HepG2 (cell line): ENCODE measurements around the gene MSTO1. TPM values are rescaled to one million over a fixed set of nuclear protein-coding genes. Genes with fewer than 3 reads are reported as not detected.

ENCODE experiments used
- DR1 ChIP-seq: sonication (generic); formaldehyde crosslinking; IDR thresholded peaks from 2 replicates; pipeline ENCODE4 v1.8.0; 2021; ENCODE audit warnings: mild to moderate bottlenecking, missing genetic modification reagents, inconsistent platforms
- ELF3 ChIP-seq: IDR thresholded peaks from 2 replicates; pipeline ENCODE4 v1.6.1; 2016; ENCODE audit warnings: missing genetic modification reagents, missing compliant biosample characterization
- GATAD2A ChIP-seq: IDR thresholded peaks from 2 replicates; pipeline ENCODE4 v1.6.1; 2016
- HNRNPLL ChIP-seq: fragments of 200-400 bp; formaldehyde crosslinking; IDR thresholded peaks from 2 replicates; pipeline ENCODE4 v1.6.1; 2017; ENCODE audit warnings: mild to moderate bottlenecking, low read depth, low read length; ENCODE audit not compliant: poor library complexity, severe bottlenecking
- PHF21A ChIP-seq: sonication (generic); formaldehyde crosslinking; IDR thresholded peaks from 2 replicates; pipeline ENCODE4 v1.5.0; 2020; ENCODE audit warnings: mild to moderate bottlenecking, missing genetic modification reagents
- SATB2 ChIP-seq: sonication (generic); formaldehyde crosslinking; IDR thresholded peaks from 2 replicates; pipeline ENCODE4 v1.5.0; 2020; ENCODE audit warnings: missing genetic modification reagents
- SIN3A ChIP-seq: IDR thresholded peaks from 2 replicates; pipeline ENCODE4 v1.6.1; 2011; ENCODE audit warnings: low read depth, mild to moderate bottlenecking, control low read depth, low read length, borderline replicate concordance
- TARDBP ChIP-seq: sonication (generic); formaldehyde crosslinking; IDR thresholded peaks from 2 replicates; pipeline ENCODE4 v1.8.0; 2022; ENCODE audit warnings: mild to moderate bottlenecking, missing genetic modification reagents
- ZFP36 ChIP-seq: fragments of 150-350 bp; IDR thresholded peaks from 2 replicates; pipeline ENCODE4 v1.6.1; 2018; ENCODE audit warnings: borderline replicate concordance, low read length, low read depth; ENCODE audit not compliant: partially characterized antibody
- ZFYVE20 ChIP-seq: sonication (generic); formaldehyde crosslinking; IDR thresholded peaks from 2 replicates; pipeline ENCODE4 v1.8.0; 2023; ENCODE audit warnings: low read depth, mild to moderate bottlenecking, moderate library complexity, missing genetic modification reagents, borderline replicate concordance
- ZNF335 ChIP-seq: sonication (generic); formaldehyde crosslinking; IDR thresholded peaks from 2 replicates; pipeline ENCODE4 v1.4.0; 2020; ENCODE audit warnings: missing genetic modification reagents
- ZNF33B ChIP-seq: sonication (generic); formaldehyde crosslinking; IDR thresholded peaks from 2 replicates; pipeline ENCODE4 v1.5.1; 2020; ENCODE audit warnings: mild to moderate bottlenecking, missing genetic modification reagents
- polyA plus RNA-seq, 8 experiments: library from polyadenylated mRNA; depleted of rRNA in 3 of 8; stranded (reverse) in 7 of 8; unstranded in 1 of 8; fragments of >200 nt; fragmentation: Illumina TruSeq in 4 of 8; extraction: Trizol in 4 of 8; gene quantifications; 2 replicates each; pipeline versions ENCODE4 v1.2.1 to v1.2.3, GENCODE V29; 2011 to 2016; ENCODE audit warnings: low read depth in 4 of 8, missing spikeins in 1 of 8, mixed read lengths in 1 of 8; ENCODE audit not compliant: insufficient read depth in 1 of 8
- total RNA-seq, 5 experiments: library from RNA; depleted of rRNA; stranded (reverse); fragments of >200 nt; fragmentation: Illumina TruSeq; extraction: Trizol; gene quantifications; 2 replicates each; pipeline ENCODE4 v1.2.3, GENCODE V29; 2016; ENCODE audit warnings: low read depth in 1 of 5
- TF ChIP-seq, protein P1 (sequence below): sonication (generic); formaldehyde crosslinking; conservative IDR thresholded peaks from 2 replicates; pipeline ENCODE4 v1.4.0; 2020; ENCODE audit warnings: missing genetic modification reagents
- TF ChIP-seq, protein P2 (sequence below): sonication (generic); formaldehyde crosslinking; IDR thresholded peaks from 2 replicates; pipeline ENCODE4 v1.4.0; 2020; ENCODE audit warnings: mild to moderate bottlenecking, missing genetic modification reagents
- TF ChIP-seq, protein P3 (sequence below): sonication (generic); formaldehyde crosslinking; IDR thresholded peaks from 2 replicates; pipeline ENCODE4 v1.5.0; 2020; ENCODE audit warnings: mild to moderate bottlenecking, missing genetic modification reagents
- TF ChIP-seq, protein P4 (sequence below): IDR thresholded peaks from 2 replicates; pipeline ENCODE4 v1.6.1; 2016; ENCODE audit warnings: missing biosample characterization, missing genetic modification reagents, low read depth
- TF ChIP-seq, protein P5 (sequence below): sonication (generic); formaldehyde crosslinking; IDR thresholded peaks from 2 replicates; pipeline ENCODE4 v1.4.0; 2020; ENCODE audit warnings: missing genetic modification reagents

The MSTO1 gene
- total and polyA plus RNA-seq, 2 of the 13 experiments (the other 11 are each of a cell fraction or from before 2014, with no cell fraction given) = 19.1 to 25.3 TPM

DNA sequence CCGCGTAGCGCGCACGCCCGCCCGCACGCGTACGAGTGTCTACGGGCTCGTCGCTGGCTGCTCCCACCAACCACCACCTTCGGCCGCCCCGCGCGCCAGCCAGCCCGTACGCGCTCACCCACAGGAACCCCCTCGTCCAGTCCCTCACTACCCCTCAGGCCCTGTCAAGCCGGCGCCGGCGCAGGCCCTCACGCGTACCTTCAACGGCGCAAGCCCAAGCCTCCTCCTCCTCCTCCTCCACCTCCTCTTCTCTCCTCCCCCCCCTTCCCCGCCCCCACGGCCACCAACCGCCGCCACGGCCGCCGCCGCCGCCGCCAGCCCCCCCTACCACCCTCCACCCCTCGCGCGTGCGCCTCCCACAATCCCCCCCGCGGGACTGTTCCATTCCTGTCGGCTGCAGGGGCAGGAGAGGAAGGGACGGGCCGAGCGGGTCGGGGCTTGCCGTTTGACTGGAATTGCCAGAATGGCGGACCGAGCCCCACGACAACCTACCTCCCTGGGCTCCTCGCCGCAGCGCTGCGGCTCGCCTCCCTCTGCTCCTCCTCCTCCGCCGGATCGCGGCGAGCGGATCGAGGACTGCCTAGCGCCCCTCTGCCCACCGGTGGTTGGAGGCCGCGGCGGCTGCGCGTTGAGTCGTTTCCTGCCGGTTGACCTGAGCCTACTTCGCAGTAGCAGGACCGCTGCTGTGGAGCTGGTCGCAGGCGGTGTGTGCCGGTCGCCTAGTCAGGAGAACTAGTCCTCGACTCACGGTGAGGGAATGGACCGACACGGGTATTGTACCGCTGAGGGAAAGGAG, 47.2 kb upstream of the MSTO1 start, which contains the start of gene ASH1L (continued):
- peak; percentile 72; the same call in 1 of the 2 replicates for TF ChIP-seq SIN3A
- TF ChIP-seq, protein P1, sequence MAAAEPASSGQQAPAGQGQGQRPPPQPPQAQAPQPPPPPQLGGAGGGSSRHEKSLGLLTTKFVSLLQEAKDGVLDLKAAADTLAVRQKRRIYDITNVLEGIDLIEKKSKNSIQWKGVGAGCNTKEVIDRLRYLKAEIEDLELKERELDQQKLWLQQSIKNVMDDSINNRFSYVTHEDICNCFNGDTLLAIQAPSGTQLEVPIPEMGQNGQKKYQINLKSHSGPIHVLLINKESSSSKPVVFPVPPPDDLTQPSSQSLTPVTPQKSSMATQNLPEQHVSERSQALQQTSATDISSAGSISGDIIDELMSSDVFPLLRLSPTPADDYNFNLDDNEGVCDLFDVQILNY (CRISPR knock-in tag) = peak; percentile 40; the same call in 1 of the 2 replicates
- TF ChIP-seq ZNF335 = no peak
- TF ChIP-seq, protein P2, sequence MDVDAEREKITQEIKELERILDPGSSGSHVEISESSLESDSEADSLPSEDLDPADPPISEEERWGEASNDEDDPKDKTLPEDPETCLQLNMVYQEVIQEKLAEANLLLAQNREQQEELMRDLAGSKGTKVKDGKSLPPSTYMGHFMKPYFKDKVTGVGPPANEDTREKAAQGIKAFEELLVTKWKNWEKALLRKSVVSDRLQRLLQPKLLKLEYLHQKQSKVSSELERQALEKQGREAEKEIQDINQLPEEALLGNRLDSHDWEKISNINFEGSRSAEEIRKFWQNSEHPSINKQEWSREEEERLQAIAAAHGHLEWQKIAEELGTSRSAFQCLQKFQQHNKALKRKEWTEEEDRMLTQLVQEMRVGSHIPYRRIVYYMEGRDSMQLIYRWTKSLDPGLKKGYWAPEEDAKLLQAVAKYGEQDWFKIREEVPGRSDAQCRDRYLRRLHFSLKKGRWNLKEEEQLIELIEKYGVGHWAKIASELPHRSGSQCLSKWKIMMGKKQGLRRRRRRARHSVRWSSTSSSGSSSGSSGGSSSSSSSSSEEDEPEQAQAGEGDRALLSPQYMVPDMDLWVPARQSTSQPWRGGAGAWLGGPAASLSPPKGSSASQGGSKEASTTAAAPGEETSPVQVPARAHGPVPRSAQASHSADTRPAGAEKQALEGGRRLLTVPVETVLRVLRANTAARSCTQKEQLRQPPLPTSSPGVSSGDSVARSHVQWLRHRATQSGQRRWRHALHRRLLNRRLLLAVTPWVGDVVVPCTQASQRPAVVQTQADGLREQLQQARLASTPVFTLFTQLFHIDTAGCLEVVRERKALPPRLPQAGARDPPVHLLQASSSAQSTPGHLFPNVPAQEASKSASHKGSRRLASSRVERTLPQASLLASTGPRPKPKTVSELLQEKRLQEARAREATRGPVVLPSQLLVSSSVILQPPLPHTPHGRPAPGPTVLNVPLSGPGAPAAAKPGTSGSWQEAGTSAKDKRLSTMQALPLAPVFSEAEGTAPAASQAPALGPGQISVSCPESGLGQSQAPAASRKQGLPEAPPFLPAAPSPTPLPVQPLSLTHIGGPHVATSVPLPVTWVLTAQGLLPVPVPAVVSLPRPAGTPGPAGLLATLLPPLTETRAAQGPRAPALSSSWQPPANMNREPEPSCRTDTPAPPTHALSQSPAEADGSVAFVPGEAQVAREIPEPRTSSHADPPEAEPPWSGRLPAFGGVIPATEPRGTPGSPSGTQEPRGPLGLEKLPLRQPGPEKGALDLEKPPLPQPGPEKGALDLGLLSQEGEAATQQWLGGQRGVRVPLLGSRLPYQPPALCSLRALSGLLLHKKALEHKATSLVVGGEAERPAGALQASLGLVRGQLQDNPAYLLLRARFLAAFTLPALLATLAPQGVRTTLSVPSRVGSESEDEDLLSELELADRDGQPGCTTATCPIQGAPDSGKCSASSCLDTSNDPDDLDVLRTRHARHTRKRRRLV (CRISPR knock-in tag) = no peak
- peak; percentile 76; the same call in 1 of the 2 replicates for TF ChIP-seq TARDBP (CRISPR knock-in tag)
- TF ChIP-seq GATAD2A (CRISPR knock-in tag) = 0 out of 2 replicates have a peak, but pooled peaks have one; percentile 8
- TF ChIP-seq HNRNPLL = peak; percentile 84
- TF ChIP-seq ZFP36 = no peak
- TF ChIP-seq ZNF33B (CRISPR knock-in tag) = peak; percentile 59; the same call in 1 of the 2 replicates
- peak; percentile 67; the same call in 1 of the 2 replicates for TF ChIP-seq ELF3 (CRISPR knock-in tag)
- TF ChIP-seq SATB2 = 0 out of 2 replicates have a peak, but pooled peaks have one; percentile 42
- peak; percentile 65 for TF ChIP-seq DR1 (CRISPR knock-in tag)
- TF ChIP-seq, protein P3, sequence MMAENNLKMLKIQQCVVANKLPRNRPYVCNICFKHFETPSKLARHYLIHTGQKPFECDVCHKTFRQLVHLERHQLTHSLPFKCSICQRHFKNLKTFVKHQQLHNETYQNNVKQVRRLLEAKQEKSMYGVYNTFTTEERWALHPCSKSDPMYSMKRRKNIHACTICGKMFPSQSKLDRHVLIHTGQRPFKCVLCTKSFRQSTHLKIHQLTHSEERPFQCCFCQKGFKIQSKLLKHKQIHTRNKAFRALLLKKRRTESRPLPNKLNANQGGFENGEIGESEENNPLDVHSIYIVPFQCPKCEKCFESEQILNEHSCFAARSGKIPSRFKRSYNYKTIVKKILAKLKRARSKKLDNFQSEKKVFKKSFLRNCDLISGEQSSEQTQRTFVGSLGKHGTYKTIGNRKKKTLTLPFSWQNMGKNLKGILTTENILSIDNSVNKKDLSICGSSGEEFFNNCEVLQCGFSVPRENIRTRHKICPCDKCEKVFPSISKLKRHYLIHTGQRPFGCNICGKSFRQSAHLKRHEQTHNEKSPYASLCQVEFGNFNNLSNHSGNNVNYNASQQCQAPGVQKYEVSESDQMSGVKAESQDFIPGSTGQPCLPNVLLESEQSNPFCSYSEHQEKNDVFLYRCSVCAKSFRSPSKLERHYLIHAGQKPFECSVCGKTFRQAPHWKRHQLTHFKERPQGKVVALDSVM (CRISPR knock-in tag) = no peak
- TF ChIP-seq, protein P4, sequence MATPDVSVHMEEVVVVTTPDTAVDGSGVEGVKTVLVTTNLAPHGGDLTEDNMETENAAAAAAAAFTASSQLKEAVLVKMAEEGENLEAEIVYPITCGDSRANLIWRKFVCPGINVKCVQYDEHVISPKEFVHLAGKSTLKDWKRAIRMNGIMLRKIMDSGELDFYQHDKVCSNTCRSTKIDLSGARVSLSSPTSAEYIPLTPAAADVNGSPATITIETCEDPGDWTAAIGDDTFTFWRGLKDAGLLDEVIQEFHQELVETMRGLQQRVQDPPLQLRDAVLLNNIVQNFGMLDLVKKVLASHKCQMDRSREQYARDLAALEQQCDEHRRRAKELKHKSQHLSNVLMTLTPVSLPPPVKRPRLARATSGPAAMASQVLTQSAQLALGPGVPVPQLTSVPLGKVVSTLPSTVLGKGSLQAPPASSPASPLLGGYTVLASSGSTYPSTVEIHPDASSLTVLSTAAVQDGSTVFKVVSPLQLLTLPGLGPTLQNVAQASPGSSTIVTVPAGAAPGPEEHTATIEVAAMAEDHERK = no peak; the same call in 1 of the 2 replicates
- TF ChIP-seq ZFYVE20 (CRISPR knock-in tag) = no peak
- TF ChIP-seq PHF21A (CRISPR knock-in tag) = peak; percentile 70; the same call in 1 of the 2 replicates
- TF ChIP-seq, protein P5, sequence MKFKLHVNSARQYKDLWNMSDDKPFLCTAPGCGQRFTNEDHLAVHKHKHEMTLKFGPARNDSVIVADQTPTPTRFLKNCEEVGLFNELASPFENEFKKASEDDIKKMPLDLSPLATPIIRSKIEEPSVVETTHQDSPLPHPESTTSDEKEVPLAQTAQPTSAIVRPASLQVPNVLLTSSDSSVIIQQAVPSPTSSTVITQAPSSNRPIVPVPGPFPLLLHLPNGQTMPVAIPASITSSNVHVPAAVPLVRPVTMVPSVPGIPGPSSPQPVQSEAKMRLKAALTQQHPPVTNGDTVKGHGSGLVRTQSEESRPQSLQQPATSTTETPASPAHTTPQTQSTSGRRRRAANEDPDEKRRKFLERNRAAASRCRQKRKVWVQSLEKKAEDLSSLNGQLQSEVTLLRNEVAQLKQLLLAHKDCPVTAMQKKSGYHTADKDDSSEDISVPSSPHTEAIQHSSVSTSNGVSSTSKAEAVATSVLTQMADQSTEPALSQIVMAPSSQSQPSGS (CRISPR knock-in tag) = peak; percentile 50; the same call in 1 of the 2 replicates
